MCF 10A (cell line): ENCODE data around the gene SRC. TPM values are rescaled to one million over a fixed set of nuclear protein-coding genes. Genes with fewer than 3 reads are reported as not detected.

ENCODE experiments used
- BruUV-seq: library from RNA; stranded (reverse); fragments of 400-500 nt; replicated peaks from 2 replicates; lab custom pipeline; 2021; lab: Mats Ljungman, UMichigan
- CTCF ChIA-PET: fragments of 300-600 bp; sonication (Branson Sonifier 250); formaldehyde crosslinking; extraction: SDS; loops from one replicate; lab custom pipeline; 2021; ENCODE audit warnings: antibody characterized with exemption, inconsistent platforms; lab: Yijun Ruan, JAX
- POLR2A ChIA-PET: fragments of 300-600, 350-650 bp; sonication (Branson Sonifier 250); formaldehyde crosslinking; extraction: SDS; loops from one replicate; lab custom pipeline; 2020; ENCODE audit warnings: antibody characterized with exemption, inconsistent platforms; lab: Yijun Ruan, JAX
- DNase-seq: peaks from one replicate; pipeline ENCODE4 v3.0.0-alpha.2; 2018; ENCODE audit not compliant: unreplicated experiment
- H3K27ac Mint-ChIP-seq: one replicate; pipeline ENCODE4 v1.8.0; 2022; ENCODE audit warnings: mild to moderate bottlenecking, low read depth, mixed read lengths; ENCODE audit not compliant: unreplicated experiment
- H3K27me3 Mint-ChIP-seq: one replicate; pipeline ENCODE4 v1.8.0; 2022; ENCODE audit warnings: mixed read lengths; ENCODE audit not compliant: insufficient read depth, unreplicated experiment
- H3K36me3 Mint-ChIP-seq: one replicate; pipeline ENCODE4 v1.8.0; 2022; ENCODE audit warnings: mild to moderate bottlenecking, moderate library complexity, mixed read lengths; ENCODE audit not compliant: insufficient read depth, unreplicated experiment
- H3K4me1 Mint-ChIP-seq: one replicate; pipeline ENCODE4 v1.8.0; 2022; ENCODE audit warnings: mixed read lengths; ENCODE audit not compliant: insufficient read depth, unreplicated experiment
- H3K4me3 Mint-ChIP-seq: one replicate; pipeline ENCODE4 v1.8.0; 2022; ENCODE audit warnings: mild to moderate bottlenecking, moderate library complexity, mixed read lengths; ENCODE audit not compliant: unreplicated experiment
- H3K9me3 Mint-ChIP-seq: one replicate; pipeline ENCODE4 v1.8.0; 2022; ENCODE audit warnings: mixed read lengths; ENCODE audit not compliant: unreplicated experiment
- intact Hi-C: fragments of 100-400 bp; cut with micrococcal nuclease; formaldehyde crosslinking; loops from 2 replicates; pipeline ENCODE4 v1.14.1; 2022
- total RNA-seq: library from RNA; stranded (reverse); gene quantifications from 2 replicates; pipeline ENCODE4 v1.2.3, GENCODE V29; 2022
- TF ChIP-seq, protein P1 (sequence below): fragments of 200-600 bp; IDR thresholded peaks from one replicate; pipeline ENCODE4 v1.8.0; 2022; ENCODE audit warnings: antibody characterized with exemption, mild to moderate bottlenecking; ENCODE audit not compliant: unreplicated experiment

Gene SRC
- total RNA-seq, 1 experiment from 2014 or later, result 28.1 TPM

DNA sequence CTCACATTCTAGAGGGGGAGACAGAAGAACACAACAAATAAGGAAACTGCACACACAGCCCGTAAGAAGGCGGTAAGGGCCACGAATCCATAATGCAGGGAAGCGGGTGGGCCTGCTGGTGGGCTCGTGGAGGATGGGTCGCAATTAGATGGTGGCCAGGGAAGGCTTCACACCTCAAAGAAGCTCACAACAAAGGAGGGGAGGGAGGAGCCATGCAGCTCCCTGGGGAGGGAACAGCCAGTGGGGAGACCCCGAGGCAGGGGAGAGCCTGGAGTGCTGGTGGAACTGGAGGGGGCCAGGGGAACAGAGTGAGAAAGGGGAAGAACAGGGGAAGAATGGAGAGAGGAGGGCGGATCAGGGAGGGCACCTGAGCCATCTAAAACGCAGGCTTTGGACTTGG, 13.4 kb downstream of the SRC start:
- Mint-ChIP-seq H3K4me3 (no peak overlapping the region), H3K27me3 (no peaks in the 10 kb centered on the region), H3K9me3 (no peaks in the 10 kb centered on the region), H3K4me1 (peaks cover 37% of the 10 kb centered on the region), H3K36me3 (peaks cover 6% of the 10 kb centered on the region), H3K27ac (peak overlapping the region; percentile 70)
- BruUV-seq, result no TSS peak
- intact Hi-C loops, result no loop called here
- ChIA-PET CTCF (interaction anchor here (0.6 to 1.4 kb wide), 3 partner anchors 11 to 185 kb away, joined by 3 to 8 read pairs (median 4); no protein-coding TSS in a partner anchor), POLR2A (interaction anchor here (0.7 to 1.8 kb wide), 8 partner anchors 8 to 166 kb away, joined by 3 to 5 read pairs (median 4); partner anchors contain the start of gene MANBAL)
- DNase-seq, result no peak
- TF ChIP-seq, protein P1, sequence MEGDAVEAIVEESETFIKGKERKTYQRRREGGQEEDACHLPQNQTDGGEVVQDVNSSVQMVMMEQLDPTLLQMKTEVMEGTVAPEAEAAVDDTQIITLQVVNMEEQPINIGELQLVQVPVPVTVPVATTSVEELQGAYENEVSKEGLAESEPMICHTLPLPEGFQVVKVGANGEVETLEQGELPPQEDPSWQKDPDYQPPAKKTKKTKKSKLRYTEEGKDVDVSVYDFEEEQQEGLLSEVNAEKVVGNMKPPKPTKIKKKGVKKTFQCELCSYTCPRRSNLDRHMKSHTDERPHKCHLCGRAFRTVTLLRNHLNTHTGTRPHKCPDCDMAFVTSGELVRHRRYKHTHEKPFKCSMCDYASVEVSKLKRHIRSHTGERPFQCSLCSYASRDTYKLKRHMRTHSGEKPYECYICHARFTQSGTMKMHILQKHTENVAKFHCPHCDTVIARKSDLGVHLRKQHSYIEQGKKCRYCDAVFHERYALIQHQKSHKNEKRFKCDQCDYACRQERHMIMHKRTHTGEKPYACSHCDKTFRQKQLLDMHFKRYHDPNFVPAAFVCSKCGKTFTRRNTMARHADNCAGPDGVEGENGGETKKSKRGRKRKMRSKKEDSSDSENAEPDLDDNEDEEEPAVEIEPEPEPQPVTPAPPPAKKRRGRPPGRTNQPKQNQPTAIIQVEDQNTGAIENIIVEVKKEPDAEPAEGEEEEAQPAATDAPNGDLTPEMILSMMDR, result no peak

- peaks cover 7% of the 10 kb centered on the region for H3K36me3 Mint-ChIP-seq
- no peak overlapping the region for H3K4me3 Mint-ChIP-seq
- TF ChIP-seq, protein P1, result no peak
- no peaks in the 10 kb centered on the region for H3K9me3 Mint-ChIP-seq
- ChIA-PET POLR2A (interaction anchor here (0.8 to 1.8 kb wide), 2 partner anchors 65 to 165 kb away, joined by 3 to 5 read pairs; no protein-coding TSS in a partner anchor), CTCF (interaction anchor here (1.4 kb wide), 1 partner anchor 11 kb away, joined by 8 read pairs; no protein-coding TSS in a partner anchor)
- intact Hi-C loops, result no loop called here
- BruUV-seq, result no TSS peak
- H3K27ac Mint-ChIP-seq, result peak overlapping the region; percentile 63
- H3K4me1 Mint-ChIP-seq, result peaks cover 37% of the 10 kb centered on the region
- H3K27me3 Mint-ChIP-seq, result no peaks in the 10 kb centered on the region
- no peak for DNase-seq
Measured at GRCh38 chr20:37359836-37360235, 13.9 kb downstream of the SRC start.

DNA sequence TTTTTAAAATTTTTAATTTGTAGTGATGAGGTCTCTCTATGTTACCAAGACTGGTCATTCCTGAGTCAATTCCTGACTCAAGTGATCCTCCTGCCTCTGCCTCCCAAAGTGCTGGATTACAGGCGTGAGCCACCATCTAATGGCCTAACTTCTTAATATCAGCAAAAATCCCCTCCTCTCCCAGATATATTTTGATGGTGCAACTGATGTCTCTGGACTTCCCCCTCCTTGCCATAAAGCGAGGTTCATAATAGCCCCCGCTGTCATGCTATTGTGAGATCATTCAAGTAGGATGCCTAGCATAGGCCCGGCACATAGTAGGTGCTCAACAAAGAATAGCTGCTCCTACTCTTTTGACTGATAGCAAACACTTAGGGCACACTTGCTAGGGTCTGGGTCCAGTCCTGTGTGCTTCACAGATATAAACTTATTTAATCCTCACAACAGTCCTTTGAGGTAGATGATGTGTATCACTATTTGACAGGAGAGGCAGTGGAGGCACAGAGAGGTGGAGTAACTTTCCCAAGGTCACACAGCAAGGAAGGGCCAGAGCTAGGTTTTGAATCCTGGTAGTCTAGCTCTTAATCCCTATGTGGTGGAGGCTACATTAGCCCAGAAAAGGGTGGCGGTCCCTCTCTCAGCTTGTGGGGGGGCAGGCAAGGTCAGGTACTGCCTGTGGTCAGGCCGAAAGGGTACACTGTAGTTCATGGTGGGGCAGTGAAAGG, 14.6 kb downstream of the SRC start:
- Mint-ChIP-seq H3K9me3 (no peaks in the 10 kb centered on the region), H3K36me3 (peaks cover 14% of the 10 kb centered on the region), H3K4me3 (no peak overlapping the region), H3K27me3 (no peaks in the 10 kb centered on the region), H3K4me1 (peaks cover 34% of the 10 kb centered on the region), H3K27ac (peak overlapping the region; percentile 63)
- ChIA-PET POLR2A (interaction anchor here (1.0 kb wide), 2 partner anchors 9 to 168 kb away, joined by 3 read pairs; no protein-coding TSS in a partner anchor), CTCF (interaction anchor here (0.5 to 1.7 kb wide), 5 partner anchors 25 to 165 kb away, joined by 3 to 8 read pairs (median 3); no protein-coding TSS in a partner anchor)
- no peak for DNase-seq
- intact Hi-C loops, result no loop called here
- BruUV-seq, result no TSS peak
- TF ChIP-seq, protein P1, result no peak

GRCh38 chr20:37361336-37361735, 15.4 kb downstream of the SRC start:
- intact Hi-C loops, result no loop called here
- no peaks in the 10 kb centered on the region for H3K27me3 Mint-ChIP-seq
- CTCF ChIA-PET, result interaction anchor here (0.5 to 1.7 kb wide), 7 partner anchors 10 to 166 kb away, joined by 3 to 8 read pairs (median 3); no protein-coding TSS in a partner anchor

More at GRCh38 chr20:37361336-37361735, 15.4 kb downstream of the SRC start:
- H3K4me1 Mint-ChIP-seq, result peaks cover 26% of the 10 kb centered on the region
- H3K36me3 Mint-ChIP-seq, result peaks cover 22% of the 10 kb centered on the region
- POLR2A ChIA-PET, result interaction anchor here (0.7 to 1.0 kb wide), 2 partner anchors 8 to 72 kb away, joined by 3 read pairs; partner anchors contain the start of gene MANBAL
- no peak overlapping the region for H3K4me3 Mint-ChIP-seq
- no peak overlapping the region for H3K27ac Mint-ChIP-seq
- BruUV-seq, result no TSS peak
- DNase-seq, result no peak
- TF ChIP-seq, protein P1, result no peak
- H3K9me3 Mint-ChIP-seq, result no peaks in the 10 kb centered on the region
